ENCODE data around the gene SPIB. TPM values are rescaled to one million over a fixed set of nuclear protein-coding genes. Genes with fewer than 3 reads are reported as not detected.
"Not testable (repeated sequence)": the region's sequence is repeated elsewhere in the genome, so short reads cannot be mapped to it uniquely, and the experiment has no call there.

Gene SPIB
- total RNA-seq, 2 experiments from 2014 or later, result 0.42 TPM; not detected in 1

DNA sequence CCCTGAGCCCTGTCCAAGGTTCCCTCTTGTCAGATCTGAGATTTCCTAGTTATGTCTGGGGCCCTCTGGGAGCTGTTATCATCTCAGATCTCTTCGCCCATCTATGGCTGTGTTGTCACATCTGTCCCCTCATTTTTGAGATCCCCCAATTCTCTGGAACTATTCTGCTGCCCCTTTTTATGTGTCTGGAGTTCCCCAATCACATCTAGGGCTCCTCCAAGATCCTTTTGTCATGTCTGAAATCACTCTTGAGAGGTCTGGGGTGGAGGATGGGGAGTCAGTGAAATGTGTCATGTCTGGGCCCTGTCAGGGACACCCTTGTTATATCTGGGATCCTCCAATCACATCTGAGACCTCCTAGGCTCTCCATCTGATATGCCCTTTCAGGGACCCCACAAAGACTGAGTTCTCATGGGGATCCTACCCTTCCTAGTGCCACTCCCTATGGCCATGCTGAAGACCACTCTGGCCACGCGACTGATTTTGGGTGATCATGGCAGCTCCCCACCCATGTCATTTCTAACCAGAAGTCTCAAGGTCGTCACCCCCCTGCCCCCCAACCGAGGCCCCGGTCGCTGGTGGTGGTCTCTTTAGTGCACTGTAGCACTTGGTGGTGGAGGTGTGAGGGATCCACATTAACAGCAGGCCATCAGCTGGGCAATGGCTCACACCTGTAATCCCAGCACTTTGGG lies 10.2 kb downstream of the SPIB start:
- DNase-seq (no peak), ATAC-seq (ENCODE audit: low read depth) (no peak)
- Mint-ChIP-seq H3K36me3 (no peaks in the 10 kb centered on the region), H3K9me3 (no peaks in the 10 kb centered on the region), H3K27ac (peak overlapping the region; percentile 9), H3K4me3 (no peak overlapping the region), H3K4me1 (peaks cover 8% of the 10 kb centered on the region), H3K27me3 (peaks cover 31% of the 10 kb centered on the region)
- POLR2A ChIA-PET, result interaction anchor here (1.0 kb wide), 1 partner anchor 40 kb away, joined by 3 read pairs; no protein-coding TSS in a partner anchor

DNA sequence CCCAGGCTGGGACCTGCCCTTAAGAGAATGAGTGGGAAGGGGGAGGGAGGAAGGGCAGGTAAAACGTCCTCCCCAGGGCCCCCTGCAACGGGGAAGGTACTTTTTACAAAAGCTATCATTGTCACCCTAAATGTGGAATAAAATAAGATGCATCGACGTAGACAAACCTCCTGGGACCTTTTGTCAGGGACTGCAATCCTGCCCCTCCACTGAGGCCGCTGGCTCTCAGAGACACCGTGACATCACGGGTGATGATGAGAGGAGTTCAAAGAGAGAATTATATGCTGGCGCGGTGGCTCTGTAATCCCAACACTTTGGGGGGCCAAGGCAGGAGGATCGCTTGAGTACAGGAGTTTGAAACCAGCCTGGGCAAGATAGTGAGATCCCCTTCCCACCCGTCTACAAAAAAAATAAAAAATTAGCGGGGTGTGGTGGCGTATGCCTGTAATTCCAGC lies 12.2 kb downstream of the SPIB start:
- Mint-ChIP-seq H3K4me3 (peak overlapping the region; percentile 95), H3K4me1 (peaks cover 8% of the 10 kb centered on the region)

GRCh38 chr19:50431343-50432220 lies 12.8 kb downstream of the SPIB start:
- Mint-ChIP-seq H3K9me3 (no peaks in the 10 kb centered on the region), H3K4me1 (peaks cover 8% of the 10 kb centered on the region), H3K27me3 (peaks cover 34% of the 10 kb centered on the region), H3K27ac (peak overlapping the region; percentile 83), H3K36me3 (no peaks in the 10 kb centered on the region), H3K4me3 (peak overlapping the region; percentile 95)
- POLR2A ChIA-PET, result no interaction called here
- peak; percentile 91 for DNase-seq
- ATAC-seq (ENCODE audit: low read depth), result peak; percentile 93

More for the DNA sequence above, 12.2 kb downstream of the SPIB start:
- no peaks in the 10 kb centered on the region for H3K9me3 Mint-ChIP-seq
- ATAC-seq (ENCODE audit: low read depth) (no peak), DNase-seq (no peak)
- H3K27me3 Mint-ChIP-seq, result peaks cover 34% of the 10 kb centered on the region
- no peak overlapping the region for H3K27ac Mint-ChIP-seq
- H3K36me3 Mint-ChIP-seq, result no peaks in the 10 kb centered on the region
- POLR2A ChIA-PET, result no interaction called here

DNA sequence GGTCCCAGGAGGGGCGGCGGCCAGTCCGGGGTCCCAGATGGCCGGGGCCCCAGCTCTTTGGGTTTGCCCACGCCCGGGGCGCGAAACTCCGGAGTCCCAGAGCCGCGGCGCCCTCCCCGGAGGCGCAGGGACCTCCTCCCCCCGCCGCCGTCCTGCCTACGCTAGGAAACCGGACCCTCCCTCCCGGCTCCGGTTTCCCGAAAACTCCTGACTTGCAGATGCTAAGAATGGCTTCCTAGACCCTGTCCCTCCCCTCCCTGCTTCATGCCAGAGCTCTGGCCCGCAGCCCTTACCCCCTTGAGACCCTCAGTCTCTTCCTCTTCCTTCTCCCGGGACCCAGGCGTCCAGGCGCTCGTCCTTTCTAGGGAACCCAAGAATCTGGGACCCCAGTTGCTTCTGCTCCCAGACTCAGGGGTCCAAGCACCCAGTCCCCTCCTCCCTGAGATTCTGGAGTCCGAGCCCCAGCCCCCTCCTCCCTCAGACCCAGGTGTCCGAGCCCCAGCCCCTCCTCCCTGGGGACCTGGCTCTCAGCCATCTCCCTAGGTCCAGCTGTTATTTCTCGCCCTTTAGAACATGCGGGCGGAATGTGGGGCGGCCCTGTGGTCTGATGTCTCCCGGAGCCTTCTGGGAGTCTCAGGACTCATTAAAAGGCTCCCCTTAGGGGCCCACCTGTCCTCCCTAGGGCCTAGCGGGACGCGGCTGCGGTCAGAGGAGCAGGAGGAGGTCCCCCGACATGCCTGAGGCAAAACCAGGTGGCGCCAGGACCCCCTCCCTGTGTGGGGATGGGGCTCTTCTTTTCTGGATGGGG lies 13.7 kb downstream of the SPIB start, which contains the start of gene MYBPC2:
Gene MYBPC2 (plus strand): TSS at position 672 of the 808 bp plus-strand sequence. CDS start 62 bp downstream, at position 734.
- POLR2A ChIA-PET, result no interaction called here
- Mint-ChIP-seq H3K4me1 (peaks cover 8% of the 10 kb centered on the region), H3K27me3 (peaks cover 34% of the 10 kb centered on the region), H3K27ac (peak within 1 kb of the TSS; percentile 83), H3K4me3 (peak within 1 kb of the TSS; percentile 95), H3K9me3 (no peaks in the 10 kb centered on the region), H3K36me3 (no peaks in the 10 kb centered on the region)
- DNase-seq, result no peak
- no peak for ATAC-seq (ENCODE audit: low read depth)

- peak overlapping the region; percentile 47 for H3K4me3 Mint-ChIP-seq
- H3K9me3 Mint-ChIP-seq, result no peaks in the 10 kb centered on the region
- POLR2A ChIA-PET, result interaction anchor here (0.6 kb wide), 1 partner anchor 76 kb away, joined by 3 read pairs; no protein-coding TSS in a partner anchor
- no peak overlapping the region for H3K27ac Mint-ChIP-seq
- ATAC-seq (ENCODE audit: low read depth) (no peak), DNase-seq (no peak)
- peaks cover 34% of the 10 kb centered on the region for H3K27me3 Mint-ChIP-seq
- H3K4me1 Mint-ChIP-seq, result peaks cover 8% of the 10 kb centered on the region
- H3K36me3 Mint-ChIP-seq, result no peaks in the 10 kb centered on the region
Measured at GRCh38 chr19:50433201-50434180, 14.8 kb downstream of the SPIB start.

- H3K27ac Mint-ChIP-seq, result no peak overlapping the region
- POLR2A ChIA-PET, result no interaction called here
- H3K27me3 Mint-ChIP-seq, result peaks cover 27% of the 10 kb centered on the region
- no peak overlapping the region for H3K4me3 Mint-ChIP-seq
- DNase-seq (no peak), ATAC-seq (ENCODE audit: low read depth) (no peak)
- H3K36me3 Mint-ChIP-seq, result no peaks in the 10 kb centered on the region
- H3K4me1 Mint-ChIP-seq, result peaks cover 6% of the 10 kb centered on the region
- no peaks in the 10 kb centered on the region for H3K9me3 Mint-ChIP-seq
Measured at GRCh38 chr19:50434525-50434924, 15.8 kb downstream of the SPIB start.

- ATAC-seq (ENCODE audit: low read depth) (no peak), DNase-seq (no peak)
- no peak overlapping the region for H3K27ac Mint-ChIP-seq
- no peaks in the 10 kb centered on the region for H3K36me3 Mint-ChIP-seq
- no peak overlapping the region for H3K4me3 Mint-ChIP-seq
- peaks cover 23% of the 10 kb centered on the region for H3K27me3 Mint-ChIP-seq
- no peaks in the 10 kb centered on the region for H3K9me3 Mint-ChIP-seq
- POLR2A ChIA-PET, result no interaction called here
- H3K4me1 Mint-ChIP-seq, result peaks cover 6% of the 10 kb centered on the region
Measured at GRCh38 chr19:50435221-50435620, 16.5 kb downstream of the SPIB start.

DNA sequence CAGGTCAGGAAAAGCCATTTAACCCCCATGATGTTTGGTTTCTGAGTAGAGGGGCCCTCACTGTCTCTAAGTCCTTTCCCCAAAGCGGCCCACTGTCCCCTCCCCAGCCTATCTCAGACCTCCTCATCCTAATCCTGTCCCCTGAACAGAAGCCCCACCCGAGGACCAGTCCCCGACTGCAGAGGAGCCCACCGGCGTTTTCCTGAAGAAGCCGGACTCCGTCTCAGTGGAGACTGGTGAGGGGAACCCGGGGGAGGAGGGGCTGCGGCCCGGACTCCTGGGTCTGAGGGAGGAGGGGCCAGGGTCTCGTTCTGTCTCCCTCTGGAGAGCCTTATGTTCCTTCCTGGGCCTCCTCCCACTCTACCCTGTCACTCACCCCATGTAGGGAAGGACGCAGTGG lies 16.9 kb downstream of the SPIB start:
- Mint-ChIP-seq H3K9me3 (no peaks in the 10 kb centered on the region), H3K27me3 (peaks cover 21% of the 10 kb centered on the region), H3K36me3 (no peaks in the 10 kb centered on the region), H3K4me1 (peaks cover 6% of the 10 kb centered on the region), H3K4me3 (no peak overlapping the region), H3K27ac (no peak overlapping the region)
- ATAC-seq (ENCODE audit: low read depth) (no peak), DNase-seq (no peak)
- POLR2A ChIA-PET, result no interaction called here

GRCh38 chr19:50437862-50438449 lies 19.2 kb downstream of the SPIB start:
- H3K27me3 Mint-ChIP-seq, result peaks cover 10% of the 10 kb centered on the region
- H3K4me3 Mint-ChIP-seq, result no peak overlapping the region
- POLR2A ChIA-PET, result no interaction called here
- H3K9me3 Mint-ChIP-seq, result no peaks in the 10 kb centered on the region
- H3K27ac Mint-ChIP-seq, result no peak overlapping the region
- no peaks in the 10 kb centered on the region for H3K36me3 Mint-ChIP-seq
- ATAC-seq (ENCODE audit: low read depth) (no peak), DNase-seq (no peak)
- no peaks in the 10 kb centered on the region for H3K4me1 Mint-ChIP-seq

DNA sequence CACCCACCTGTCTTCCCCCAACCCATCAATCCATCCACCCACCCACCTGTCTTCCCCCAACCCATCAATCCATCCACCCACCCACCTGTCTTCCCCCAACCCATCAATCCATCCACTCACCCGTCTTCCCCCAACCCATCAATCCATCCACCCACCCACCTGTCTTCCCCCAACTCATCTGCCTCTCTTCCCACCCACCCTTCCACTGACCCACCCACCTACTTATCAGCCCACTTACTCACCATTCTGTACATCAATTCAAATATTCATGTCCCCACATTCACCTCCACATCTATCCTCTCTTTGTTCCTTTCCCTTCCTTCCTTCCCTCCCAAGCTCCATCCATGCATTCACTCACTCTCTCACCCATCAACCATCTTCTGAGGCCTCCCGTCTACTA lies 20.4 kb downstream of the SPIB start:
- H3K27ac Mint-ChIP-seq; H3K27me3 Mint-ChIP-seq; DNase-seq; ATAC-seq (ENCODE audit: low read depth); H3K4me3 Mint-ChIP-seq; H3K36me3 Mint-ChIP-seq; H3K9me3 Mint-ChIP-seq; H3K4me1 Mint-ChIP-seq; POLR2A ChIA-PET: not testable (repeated sequence)

DNA sequence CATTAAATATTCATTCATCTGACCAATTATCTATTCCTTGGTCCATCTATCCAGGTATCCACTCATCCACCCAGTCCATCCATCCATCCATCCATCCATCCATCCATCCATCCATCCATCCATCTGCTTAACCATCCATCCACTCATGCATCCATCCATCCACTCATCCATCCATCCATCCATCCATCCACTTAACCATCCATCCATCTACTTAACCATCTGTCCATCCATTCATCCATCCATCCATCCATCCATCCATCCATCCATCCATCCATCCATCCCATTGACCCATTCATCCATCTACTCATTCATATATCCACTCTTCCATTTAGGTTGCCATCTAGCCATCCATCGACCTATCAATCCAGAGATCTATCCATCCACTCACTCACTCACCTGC lies 25.3 kb downstream of the SPIB start:
- POLR2A ChIA-PET, result no interaction called here
- no peak overlapping the region for H3K27ac Mint-ChIP-seq
- H3K9me3 Mint-ChIP-seq, result peaks cover 5% of the 10 kb centered on the region

GRCh38 chr19:50447053-50447452 lies 28.3 kb downstream of the SPIB start:
- H3K36me3 Mint-ChIP-seq, result no peaks in the 10 kb centered on the region
- ATAC-seq (ENCODE audit: low read depth), result no peak

More for the DNA sequence above, 25.3 kb downstream of the SPIB start:
- no peaks in the 10 kb centered on the region for H3K36me3 Mint-ChIP-seq
- H3K4me1 Mint-ChIP-seq, result peaks cover 4% of the 10 kb centered on the region
- ATAC-seq (ENCODE audit: low read depth) (no peak), DNase-seq (no peak)
- H3K27me3 Mint-ChIP-seq, result peaks cover 9% of the 10 kb centered on the region
- H3K4me3 Mint-ChIP-seq, result no peak overlapping the region

More at GRCh38 chr19:50447053-50447452, 28.3 kb downstream of the SPIB start:
- H3K27ac Mint-ChIP-seq, result no peak overlapping the region
- no peak overlapping the region for H3K4me3 Mint-ChIP-seq
- POLR2A ChIA-PET, result no interaction called here
- DNase-seq, result no peak
- H3K9me3 Mint-ChIP-seq, result peaks cover 5% of the 10 kb centered on the region
- H3K4me1 Mint-ChIP-seq, result peaks cover 4% of the 10 kb centered on the region
- H3K27me3 Mint-ChIP-seq, result peaks cover 8% of the 10 kb centered on the region

Measured in activated naive CD8-positive, alpha-beta T cell treated with anti-CD3 and anti-CD28 coated beads, Interleukin-2, amount 10 ng/mL, durations not matched to agents 7 days and 5 days (primary cell).